Activated CD4-positive, alpha-beta T cell treated with anti-CD3 and anti-CD28 coated beads for 36 hours (primary cell): Measurements from ENCODE around the gene COPG1. TPM values are rescaled to one million over a fixed set of nuclear protein-coding genes. Genes with fewer than 3 reads are reported as not detected.
A peak's percentile ranks its signal among the peaks of the same experiment; 100 is the strongest.

ENCODE experiments used
- ATAC-seq: fragments of 200-7000 bp; cut with Tn5 transposase; one replicate; pipeline ENCODE4 v1.10.0; 2021; ENCODE audit warnings: mild to moderate bottlenecking, moderate library complexity
- CTCF ChIA-PET: fragments of 350-600 bp; sonication (Branson Sonifier 250); formaldehyde crosslinking; loops from one replicate; lab custom pipeline; 2021; ENCODE audit warnings: antibody characterized with exemption; lab: Charles Lee
- POLR2A ChIA-PET: fragments of 350-600 bp; sonication (Branson Sonifier 250); formaldehyde crosslinking; loops from one replicate; lab custom pipeline; 2021; ENCODE audit warnings: antibody characterized with exemption, inconsistent platforms; lab: Charles Lee
- DNase-seq: peaks from one replicate; pipeline ENCODE4 v3.0.0-alpha.2; 2020
- H3K27ac Mint-ChIP-seq: one replicate; pipeline ENCODE4 v1.8.0; 2021; ENCODE audit warnings: mixed read lengths
- H3K27me3 Mint-ChIP-seq: one replicate; pipeline ENCODE4 v1.8.0; 2021; ENCODE audit warnings: mixed read lengths
- H3K36me3 Mint-ChIP-seq: one replicate; pipeline ENCODE4 v1.8.0; 2021; ENCODE audit warnings: low read depth, mixed read lengths
- H3K4me1 Mint-ChIP-seq: one replicate; pipeline ENCODE4 v1.8.0; 2021; ENCODE audit warnings: mixed read lengths
- H3K4me3 Mint-ChIP-seq: one replicate; pipeline ENCODE4 v1.8.0; 2021; ENCODE audit warnings: mild to moderate bottlenecking, moderate library complexity, mixed read lengths
- H3K9me3 Mint-ChIP-seq: one replicate; pipeline ENCODE4 v1.8.0; 2021; ENCODE audit warnings: low read depth, mixed read lengths
- intact Hi-C, 2 experiments: fragments of 100-400 bp; cut with DNase I in 1 of 2; cut with micrococcal nuclease in 1 of 2; formaldehyde crosslinking; loops; one replicate each; pipeline versions ENCODE4 v1.14.2 to v1.15.1; 2022 to 2024; cut with DNase I, micrococcal nuclease
- total RNA-seq, 2 experiments: library from RNA; stranded (reverse); gene quantifications; one replicate each; pipeline ENCODE4 v1.2.3, GENCODE V29; 2021

Gene COPG1
- total RNA-seq, 2 experiments from 2014 or later = 120 to 142 TPM

DNA sequence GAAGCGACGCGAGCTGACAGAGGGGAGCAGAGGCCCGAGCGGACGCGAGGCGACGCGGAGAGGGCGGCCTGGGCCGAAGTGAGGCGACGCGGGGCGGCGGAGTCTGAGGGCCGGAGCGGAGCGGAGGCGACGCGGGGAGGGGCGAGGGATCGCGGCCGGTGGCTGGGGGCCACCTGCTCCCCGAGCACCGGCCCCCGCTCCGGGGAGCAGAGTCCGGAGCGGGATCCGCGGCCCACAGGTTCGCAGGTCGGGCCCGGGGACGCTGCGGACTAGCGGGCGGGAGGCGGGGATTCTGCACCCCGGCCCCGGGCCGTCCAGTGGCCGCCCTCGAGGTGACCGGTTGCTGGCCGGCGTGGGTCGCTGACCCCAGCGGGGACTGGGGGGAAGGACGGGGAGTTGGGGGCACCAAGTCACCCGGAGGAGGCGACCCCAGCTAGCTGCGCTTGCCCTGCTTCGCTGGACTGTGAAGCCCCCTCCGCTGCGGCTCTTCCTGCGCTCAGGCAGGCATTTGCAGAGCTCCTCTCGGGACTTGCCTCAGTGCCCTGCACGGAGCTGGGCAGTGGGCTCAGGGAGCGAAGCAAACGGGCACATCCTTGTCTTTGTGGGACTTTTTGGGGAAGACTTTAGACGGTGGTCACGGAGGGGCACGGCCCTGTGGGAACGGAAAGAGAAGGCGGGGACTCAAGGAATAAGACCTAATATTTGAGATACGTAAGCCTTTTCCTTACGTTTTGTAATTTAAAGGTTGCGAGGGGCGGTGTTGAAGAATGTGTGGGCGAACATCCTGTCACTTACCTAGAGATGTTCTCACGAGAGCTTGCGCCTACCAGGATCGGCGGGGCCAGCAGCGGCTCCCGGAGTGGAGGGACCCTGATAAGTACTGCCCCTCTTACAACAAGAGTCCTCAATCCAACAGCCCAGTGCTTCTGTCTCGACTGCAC lies 29.8 kb downstream of the COPG1 start:
- intact Hi-C loops = loop anchor here (1.0 to 5.0 kb wide), 12 partner anchors 30 to 1226 kb away; partner anchors contain the start of genes CFAP92 (in 1 of the 2), CNBP (in 1 of the 2), COPG1 (in 1 of the 2) and IFT122 (in 1 of the 2)
- ChIA-PET POLR2A (interaction anchor here (0.6 to 2.1 kb wide), 5 partner anchors 35 to 160 kb away, joined by 3 to 22 read pairs (median 5); a partner anchor contains a TSS), CTCF (interaction anchor here (0.8 to 1.1 kb wide), 5 partner anchors 32 to 309 kb away, joined by 3 to 9 read pairs (median 3); a partner anchor contains a TSS)
- Mint-ChIP-seq H3K4me1 (peaks cover 61% of the 10 kb centered on the region), H3K27me3 (no peaks in the 10 kb centered on the region), H3K36me3 (peaks cover 46% of the 10 kb centered on the region), H3K9me3 (no peaks in the 10 kb centered on the region), H3K4me3 (peak overlapping the region; percentile 89), H3K27ac (peak overlapping the region; percentile 95)
- ATAC-seq (peak; percentile 38), DNase-seq (peak; percentile 78)

DNA sequence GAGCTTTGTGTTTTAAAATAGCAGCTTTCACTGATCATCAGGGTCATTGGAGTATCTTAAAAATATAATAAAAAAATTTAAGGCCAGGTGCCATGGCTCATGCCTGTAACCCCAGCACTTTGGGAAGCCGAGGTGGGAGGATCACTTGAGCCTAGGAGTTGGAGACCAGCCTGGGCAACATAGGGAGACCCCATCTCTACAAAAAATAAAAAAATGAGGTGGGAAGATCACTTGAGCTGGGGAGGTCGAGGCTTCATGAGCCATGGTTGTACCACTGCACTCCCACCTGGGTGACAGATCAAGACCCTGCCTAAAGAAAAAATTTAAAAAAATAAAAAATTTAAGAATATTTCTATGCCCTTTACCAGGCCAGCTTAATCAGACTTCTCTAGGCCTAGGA lies 30.8 kb downstream of the COPG1 start:
- peak overlapping the region; percentile 63 for H3K27ac Mint-ChIP-seq
- ATAC-seq = no peak
- H3K4me3 Mint-ChIP-seq = peak overlapping the region; percentile 89
- H3K36me3 Mint-ChIP-seq = peaks cover 45% of the 10 kb centered on the region
- ChIA-PET CTCF (interaction anchor here (0.8 to 1.1 kb wide), 3 partner anchors 31 to 310 kb away, joined by 3 read pairs; no protein-coding TSS in a partner anchor), POLR2A (interaction anchor here (0.6 to 2.1 kb wide), 4 partner anchors 34 to 160 kb away, joined by 3 to 22 read pairs (median 4); a partner anchor contains a TSS)
- no peak for DNase-seq
- intact Hi-C loops = no loop called here
- H3K9me3 Mint-ChIP-seq = no peaks in the 10 kb centered on the region
- no peaks in the 10 kb centered on the region for H3K27me3 Mint-ChIP-seq
- H3K4me1 Mint-ChIP-seq = peaks cover 66% of the 10 kb centered on the region

DNA sequence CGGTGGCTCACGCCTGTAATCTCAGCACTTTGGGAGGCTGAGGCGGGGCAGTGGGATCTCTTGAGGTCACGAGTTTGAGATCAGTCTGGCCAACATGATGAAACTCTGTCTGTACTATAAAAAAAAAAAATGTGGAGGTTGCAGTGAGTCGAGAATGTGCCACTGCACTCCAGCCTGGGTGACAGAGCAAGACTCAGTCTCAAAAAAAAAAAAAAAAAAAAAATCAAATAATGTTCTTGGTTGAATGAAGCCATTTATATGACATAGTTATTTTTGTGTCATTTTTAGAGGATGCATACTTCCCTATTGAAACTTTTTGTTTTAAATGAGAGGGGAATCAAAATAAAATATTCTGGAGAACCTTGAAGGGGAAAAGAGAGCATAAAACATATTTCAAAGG lies 32.3 kb downstream of the COPG1 start:
- H3K9me3 Mint-ChIP-seq = no peaks in the 10 kb centered on the region
- peak overlapping the region; percentile 41 for H3K27ac Mint-ChIP-seq
- DNase-seq = no peak
- intact Hi-C loops = loop anchor here (1.0 to 2.0 kb wide), 2 partner anchors 33 to 162 kb away; no protein-coding TSS in a partner anchor
- H3K27me3 Mint-ChIP-seq = no peaks in the 10 kb centered on the region
- peaks cover 38% of the 10 kb centered on the region for H3K36me3 Mint-ChIP-seq
- H3K4me1 Mint-ChIP-seq = peaks cover 59% of the 10 kb centered on the region
- ChIA-PET POLR2A (interaction anchor here (0.7 to 1.1 kb wide), 2 partner anchors 31 to 34 kb away, joined by 3 read pairs; a partner anchor contains a TSS), CTCF (interaction anchor here (0.7 to 1.1 kb wide), 2 partner anchors 47 to 96 kb away, joined by 3 to 4 read pairs; no protein-coding TSS in a partner anchor)
- no peak for ATAC-seq
- no peak overlapping the region for H3K4me3 Mint-ChIP-seq

DNA sequence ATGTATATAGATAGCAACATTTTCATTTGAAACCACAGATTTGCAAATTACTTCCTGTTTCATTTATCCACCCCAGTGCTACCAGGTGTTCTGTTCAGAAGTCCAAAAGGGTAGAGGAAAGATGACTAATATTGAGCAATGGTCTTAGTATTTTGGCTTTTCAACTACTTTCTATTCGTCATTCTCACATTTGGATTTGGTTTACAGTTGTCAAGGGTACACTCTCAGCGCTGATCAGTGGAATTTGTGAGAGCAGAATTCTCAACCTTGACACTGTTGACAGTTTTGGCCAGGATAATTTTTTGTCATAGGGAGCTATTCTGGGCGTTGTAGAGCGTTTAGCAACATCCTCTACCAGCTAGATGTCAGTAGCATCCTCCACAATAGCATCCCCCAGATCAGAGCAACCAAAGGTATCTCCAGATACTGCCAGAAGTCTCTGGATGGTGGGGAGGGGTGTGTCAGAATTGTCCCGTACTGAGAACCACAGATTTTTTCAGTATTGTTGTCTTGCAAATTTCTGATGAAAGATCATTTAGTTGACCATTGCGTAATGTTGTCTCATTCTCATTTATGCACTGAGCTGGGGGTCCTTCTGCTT lies 33.4 kb downstream of the COPG1 start:
- DNase-seq (peak; percentile 42), ATAC-seq (peak; percentile 37)
- Mint-ChIP-seq H3K4me3 (peak overlapping the region; percentile 26), H3K36me3 (peaks cover 31% of the 10 kb centered on the region), H3K4me1 (peaks cover 52% of the 10 kb centered on the region), H3K27ac (peak overlapping the region; percentile 38), H3K27me3 (no peaks in the 10 kb centered on the region), H3K9me3 (no peaks in the 10 kb centered on the region)
- ChIA-PET POLR2A (interaction anchor here (0.6 to 1.0 kb wide), 5 partner anchors 20 to 117 kb away, joined by 3 to 7 read pairs (median 3); a partner anchor contains a TSS), CTCF (interaction anchor here (1.0 to 1.1 kb wide), 2 partner anchors 29 to 33 kb away, joined by 5 to 6 read pairs; a partner anchor contains a TSS)
- intact Hi-C loops = loop anchor here (1.0 to 2.0 kb wide), 2 partner anchors 32 to 164 kb away; no protein-coding TSS in a partner anchor

DNA sequence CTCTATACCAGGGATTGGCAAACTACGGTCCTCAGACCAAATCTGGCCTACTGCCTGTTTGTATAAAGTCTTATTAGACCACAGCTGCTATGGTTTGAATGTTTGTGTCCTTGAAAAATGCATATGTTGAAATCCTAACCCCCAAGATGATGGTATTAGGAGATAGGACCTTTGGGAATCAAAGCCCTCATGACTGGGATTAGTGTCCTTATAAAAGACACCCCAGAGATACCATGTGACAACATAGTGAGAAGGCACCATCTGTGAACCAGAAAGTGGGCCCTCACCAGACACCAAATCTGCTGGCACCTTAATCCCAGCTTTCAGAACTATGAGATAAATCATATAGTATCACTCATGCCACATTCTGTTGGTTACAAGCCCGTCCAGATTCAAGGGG lies 36.7 kb downstream of the COPG1 start:
- DNase-seq = no peak
- ChIA-PET CTCF (interaction anchor here (0.6 kb wide), 1 partner anchor 604 kb away, joined by 3 read pairs; no protein-coding TSS in a partner anchor), POLR2A (no interaction called here)
- peaks cover 23% of the 10 kb centered on the region for H3K36me3 Mint-ChIP-seq
- peaks cover 37% of the 10 kb centered on the region for H3K4me1 Mint-ChIP-seq
- H3K27ac Mint-ChIP-seq = no peak overlapping the region
- H3K27me3 Mint-ChIP-seq = no peaks in the 10 kb centered on the region
- no peaks in the 10 kb centered on the region for H3K9me3 Mint-ChIP-seq
- no peak for ATAC-seq
- intact Hi-C loops = no loop called here
- H3K4me3 Mint-ChIP-seq = no peak overlapping the region

DNA sequence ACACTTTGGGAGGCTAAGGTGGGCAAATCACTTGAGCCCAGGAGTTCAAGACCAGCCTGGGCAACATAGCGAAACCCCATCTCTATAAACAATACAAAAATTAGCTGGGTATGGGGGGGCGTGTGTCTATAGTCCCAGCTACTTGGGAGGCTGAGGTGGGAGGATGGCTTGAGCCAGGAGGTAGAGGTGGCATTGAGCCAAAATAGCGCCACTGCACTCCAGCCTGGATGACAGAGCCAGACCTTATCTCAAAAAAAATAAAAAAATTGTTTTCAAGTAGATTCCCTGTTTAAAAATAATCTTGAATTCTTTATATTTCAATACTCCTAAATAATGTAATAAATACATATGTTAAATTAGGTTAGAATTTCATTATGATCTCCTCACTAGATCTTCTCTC lies 39.0 kb downstream of the COPG1 start:
- Mint-ChIP-seq H3K4me1 (peaks cover 16% of the 10 kb centered on the region), H3K9me3 (no peaks in the 10 kb centered on the region), H3K4me3 (no peak overlapping the region), H3K36me3 (peaks cover 31% of the 10 kb centered on the region), H3K27ac (no peak overlapping the region), H3K27me3 (no peaks in the 10 kb centered on the region)
- ChIA-PET POLR2A (interaction anchor here (0.6 kb wide), 1 partner anchor 43 kb away, joined by 3 read pairs; no protein-coding TSS in a partner anchor), CTCF (interaction anchor here (1.3 kb wide), 1 partner anchor 9 kb away, joined by 3 read pairs; no protein-coding TSS in a partner anchor)
- DNase-seq = no peak
- intact Hi-C loops = no loop called here
- no peak for ATAC-seq

DNA sequence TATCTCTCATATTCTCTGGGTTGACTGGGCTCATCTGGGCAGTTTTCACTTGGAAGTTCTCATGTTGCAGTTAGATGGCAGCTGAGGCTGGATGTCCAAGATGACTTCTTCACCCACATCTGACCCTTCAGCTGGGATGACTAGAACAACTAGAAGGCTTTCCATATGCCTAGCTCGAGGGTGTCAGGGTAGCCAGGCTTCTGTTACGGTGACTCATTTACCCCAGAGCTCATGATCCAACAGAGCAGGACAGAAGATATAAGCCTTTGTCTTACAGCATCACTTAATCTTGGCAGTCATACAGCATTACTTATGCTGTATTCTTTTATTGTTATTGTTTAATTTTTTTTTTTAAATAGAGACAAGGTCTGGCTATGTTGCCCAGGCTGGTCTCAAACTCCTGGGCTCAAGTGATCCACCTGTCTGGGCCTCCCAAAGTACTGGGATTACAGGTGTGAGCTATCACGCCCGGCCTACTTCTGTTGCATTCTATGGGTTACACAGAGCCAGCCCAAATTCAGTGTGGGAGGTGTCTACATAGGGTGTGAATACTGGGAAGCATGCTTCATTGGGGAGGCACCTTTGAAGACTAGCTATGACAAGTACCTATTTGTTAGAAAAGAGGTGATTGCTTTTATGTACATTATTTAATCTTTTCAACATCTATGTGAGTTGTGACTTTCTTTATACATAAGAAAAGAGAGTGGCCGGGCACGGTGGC lies 40.0 kb downstream of the COPG1 start:
- Mint-ChIP-seq H3K27ac (peak overlapping the region; percentile 17), H3K4me1 (peaks cover 9% of the 10 kb centered on the region), H3K4me3 (no peak overlapping the region), H3K9me3 (no peaks in the 10 kb centered on the region), H3K36me3 (peaks cover 30% of the 10 kb centered on the region), H3K27me3 (no peaks in the 10 kb centered on the region)
- ATAC-seq (peak; percentile 71), DNase-seq (no peak)
- intact Hi-C loops = no loop called here
- ChIA-PET POLR2A (no interaction called here), CTCF (interaction anchor here (0.6 to 1.3 kb wide), 3 partner anchors 8 to 159 kb away, joined by 3 read pairs; no protein-coding TSS in a partner anchor)

DNA sequence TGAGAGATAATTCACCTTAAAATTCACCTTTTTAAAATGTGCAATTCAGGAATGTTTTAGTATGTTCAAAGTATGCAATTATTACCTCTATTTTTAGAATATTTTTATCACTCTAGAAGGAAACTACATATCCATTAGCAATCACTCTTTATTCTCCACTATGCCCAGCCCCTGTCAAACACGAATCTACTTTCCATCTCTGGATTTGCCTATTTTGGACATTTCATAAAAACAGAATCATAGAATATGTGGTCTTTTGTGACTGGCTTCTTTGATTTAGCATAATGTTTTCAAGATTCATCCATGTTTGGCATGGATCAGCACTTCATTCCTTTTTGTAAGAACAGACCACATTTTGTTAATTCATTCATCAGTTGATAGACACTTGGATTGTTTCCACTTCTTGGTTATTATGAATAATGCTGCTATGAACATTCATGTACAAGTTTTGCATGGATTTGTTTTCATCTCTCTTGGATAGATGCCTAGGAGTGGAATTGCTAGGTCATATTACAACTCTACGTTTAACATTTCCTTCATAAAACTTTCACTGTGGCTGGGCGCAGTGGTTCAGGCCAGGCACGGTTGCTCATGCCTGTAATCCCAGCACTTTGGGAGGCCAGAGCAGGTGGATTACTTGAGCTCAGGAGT lies 42.0 kb downstream of the COPG1 start:
- no peaks in the 10 kb centered on the region for H3K9me3 Mint-ChIP-seq
- CTCF ChIA-PET = interaction anchor here (0.9 to 1.2 kb wide), 3 partner anchors 12 to 238 kb away, joined by 3 read pairs; a partner anchor contains a TSS
- H3K27ac Mint-ChIP-seq = no peak overlapping the region
- no peak for DNase-seq
- POLR2A ChIA-PET = interaction anchor here (0.8 kb wide), 1 partner anchor 21 kb away, joined by 3 read pairs; no protein-coding TSS in a partner anchor
- ATAC-seq = no peak
- no peaks in the 10 kb centered on the region for H3K27me3 Mint-ChIP-seq
- H3K4me1 Mint-ChIP-seq = peaks cover 5% of the 10 kb centered on the region
- no peak overlapping the region for H3K4me3 Mint-ChIP-seq
- peaks cover 32% of the 10 kb centered on the region for H3K36me3 Mint-ChIP-seq
- intact Hi-C loops = no loop called here

DNA sequence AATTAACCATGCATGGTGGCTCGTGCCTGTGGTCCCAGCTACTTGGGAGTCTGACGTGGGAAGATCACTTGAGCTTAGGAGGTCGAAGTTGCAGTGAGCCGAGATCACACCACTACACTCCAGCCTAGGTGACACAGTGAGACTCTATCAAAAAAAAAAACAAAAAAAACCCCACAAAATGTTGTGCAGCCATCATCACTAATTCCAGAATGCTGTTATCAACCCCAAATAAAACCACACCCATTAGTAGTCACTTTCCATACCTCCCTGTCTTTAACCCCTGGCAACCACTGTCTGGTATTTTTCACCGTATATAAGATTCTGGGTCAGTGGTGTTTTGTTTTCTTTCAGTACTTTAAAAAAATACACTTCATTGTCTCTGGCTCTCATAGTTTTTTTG lies 45.9 kb downstream of the COPG1 start:
- no peaks in the 10 kb centered on the region for H3K27me3 Mint-ChIP-seq
- H3K4me1 Mint-ChIP-seq = peaks cover 3% of the 10 kb centered on the region
- no peak overlapping the region for H3K27ac Mint-ChIP-seq
- ChIA-PET POLR2A (no interaction called here), CTCF (interaction anchor here (0.8 kb wide), 1 partner anchor 400 kb away, joined by 3 read pairs; no protein-coding TSS in a partner anchor)
- no peak for ATAC-seq
- H3K9me3 Mint-ChIP-seq = no peaks in the 10 kb centered on the region
- no peak for DNase-seq
- H3K4me3 Mint-ChIP-seq = no peak overlapping the region
- intact Hi-C loops = no loop called here
- peaks cover 34% of the 10 kb centered on the region for H3K36me3 Mint-ChIP-seq
